ENCODE measurements around the gene MX2. TPM values are rescaled to one million over a fixed set of nuclear protein-coding genes. Genes with fewer than 3 reads are reported as not detected.
"Not testable (repeated sequence)": the region's sequence is repeated elsewhere in the genome, so short reads cannot be mapped to it uniquely, and the experiment has no call there.

MX2 gene
- total RNA-seq, 2 donors from 2014 or later: 2.3 to 12.2 TPM

DNA sequence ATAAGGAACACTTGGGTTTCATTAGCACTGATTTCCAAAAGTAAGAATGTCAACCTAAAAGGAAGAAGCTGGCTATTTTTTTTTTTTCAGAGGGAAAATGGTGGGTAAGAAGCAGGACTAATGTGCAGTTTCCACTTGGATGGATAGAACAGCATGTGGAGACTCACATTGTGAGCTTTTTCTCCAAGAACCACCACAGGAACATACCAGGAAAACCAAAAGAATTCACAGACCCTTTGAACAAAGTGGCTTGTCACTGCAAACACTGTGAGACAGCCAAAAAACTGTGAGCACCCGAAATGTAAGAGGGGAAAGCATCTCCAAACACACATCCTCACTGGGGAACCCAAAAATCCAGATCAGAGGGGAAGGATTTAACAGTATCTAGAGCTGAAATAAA is 48.5 kb downstream of the MX2 start:
- WGBS, 2 donors: 78 to 80% methylated on average over 1 of the region's 1 CpG
- no peaks in the 10 kb centered on the region for H3K9me3 ChIP-seq
- H3K4me3 ChIP-seq: no peak overlapping the region
- ATAC-seq: no peak
- TF ChIP-seq, protein P1, sequence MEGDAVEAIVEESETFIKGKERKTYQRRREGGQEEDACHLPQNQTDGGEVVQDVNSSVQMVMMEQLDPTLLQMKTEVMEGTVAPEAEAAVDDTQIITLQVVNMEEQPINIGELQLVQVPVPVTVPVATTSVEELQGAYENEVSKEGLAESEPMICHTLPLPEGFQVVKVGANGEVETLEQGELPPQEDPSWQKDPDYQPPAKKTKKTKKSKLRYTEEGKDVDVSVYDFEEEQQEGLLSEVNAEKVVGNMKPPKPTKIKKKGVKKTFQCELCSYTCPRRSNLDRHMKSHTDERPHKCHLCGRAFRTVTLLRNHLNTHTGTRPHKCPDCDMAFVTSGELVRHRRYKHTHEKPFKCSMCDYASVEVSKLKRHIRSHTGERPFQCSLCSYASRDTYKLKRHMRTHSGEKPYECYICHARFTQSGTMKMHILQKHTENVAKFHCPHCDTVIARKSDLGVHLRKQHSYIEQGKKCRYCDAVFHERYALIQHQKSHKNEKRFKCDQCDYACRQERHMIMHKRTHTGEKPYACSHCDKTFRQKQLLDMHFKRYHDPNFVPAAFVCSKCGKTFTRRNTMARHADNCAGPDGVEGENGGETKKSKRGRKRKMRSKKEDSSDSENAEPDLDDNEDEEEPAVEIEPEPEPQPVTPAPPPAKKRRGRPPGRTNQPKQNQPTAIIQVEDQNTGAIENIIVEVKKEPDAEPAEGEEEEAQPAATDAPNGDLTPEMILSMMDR (IDR thresholded peaks at IDR 0.05): no peak
- no peak for TF ChIP-seq POLR2A (IDR thresholded peaks at IDR 0.05)
- DNase-seq: no peak
- intact Hi-C loops (cut with DNase I): no loop called here
- H3K27me3 ChIP-seq: no peaks in the 10 kb centered on the region
- H3K27ac ChIP-seq: no peak overlapping the region
- H3K36me3 ChIP-seq (replicated peaks in 1 of 2; ENCODE audit: insufficient read depth in 1 of 2, low read depth in 2 of 2): no peaks in the 10 kb centered on the region
- peaks cover 5% of the 10 kb centered on the region for H3K4me1 ChIP-seq

DNA sequence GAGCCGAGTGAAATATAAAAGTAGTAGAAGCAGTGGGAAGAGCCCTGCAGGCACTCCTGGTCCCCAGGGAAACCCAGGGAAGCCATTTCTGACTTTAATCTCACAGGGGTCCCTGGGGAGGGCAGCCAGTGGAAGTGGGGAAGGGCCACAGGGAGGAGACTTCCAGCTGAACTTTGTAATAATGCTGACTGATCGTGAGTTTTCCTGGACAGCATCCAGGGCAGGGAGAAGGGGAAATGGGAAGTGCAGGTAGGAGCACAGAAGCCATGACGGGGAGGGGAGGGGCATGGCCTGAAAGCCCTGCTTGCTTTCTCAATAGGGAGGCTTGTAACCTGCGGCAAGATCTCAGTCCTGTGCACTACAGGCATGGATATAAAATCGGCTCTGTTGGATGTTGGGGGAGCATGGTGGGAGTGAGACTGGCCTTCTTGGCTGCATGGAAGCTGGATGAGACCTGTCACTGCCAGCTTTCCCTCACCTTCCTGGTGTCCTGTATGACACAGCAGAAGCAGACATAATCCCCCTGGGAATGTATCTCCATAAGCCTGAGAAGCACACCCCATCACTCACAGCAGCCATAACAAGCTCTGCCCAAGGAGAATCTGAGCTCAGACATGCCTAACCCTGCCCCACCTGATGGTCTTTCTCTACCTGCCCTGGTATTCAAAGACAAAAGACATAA is 49.1 kb downstream of the MX2 start:
- intact Hi-C loops (cut with DNase I): no loop called here
- peaks cover 5% of the 10 kb centered on the region for H3K4me1 ChIP-seq
- H3K9me3 ChIP-seq: no peaks in the 10 kb centered on the region
- H3K27ac ChIP-seq: no peak overlapping the region
- ATAC-seq (no peak), DNase-seq (no peak)
- no peak overlapping the region for H3K4me3 ChIP-seq
- H3K27me3 ChIP-seq: no peaks in the 10 kb centered on the region
- TF ChIP-seq POLR2A (IDR thresholded peaks at IDR 0.05): no peak
- TF ChIP-seq, protein P1 (IDR thresholded peaks at IDR 0.05): no peak
- WGBS, 2 donors: 70 to 80% methylated on average over 5 of the region's 5 CpGs
- no peaks in the 10 kb centered on the region for H3K36me3 ChIP-seq (replicated peaks in 1 of 2; ENCODE audit: insufficient read depth in 1 of 2, low read depth in 2 of 2)

DNA sequence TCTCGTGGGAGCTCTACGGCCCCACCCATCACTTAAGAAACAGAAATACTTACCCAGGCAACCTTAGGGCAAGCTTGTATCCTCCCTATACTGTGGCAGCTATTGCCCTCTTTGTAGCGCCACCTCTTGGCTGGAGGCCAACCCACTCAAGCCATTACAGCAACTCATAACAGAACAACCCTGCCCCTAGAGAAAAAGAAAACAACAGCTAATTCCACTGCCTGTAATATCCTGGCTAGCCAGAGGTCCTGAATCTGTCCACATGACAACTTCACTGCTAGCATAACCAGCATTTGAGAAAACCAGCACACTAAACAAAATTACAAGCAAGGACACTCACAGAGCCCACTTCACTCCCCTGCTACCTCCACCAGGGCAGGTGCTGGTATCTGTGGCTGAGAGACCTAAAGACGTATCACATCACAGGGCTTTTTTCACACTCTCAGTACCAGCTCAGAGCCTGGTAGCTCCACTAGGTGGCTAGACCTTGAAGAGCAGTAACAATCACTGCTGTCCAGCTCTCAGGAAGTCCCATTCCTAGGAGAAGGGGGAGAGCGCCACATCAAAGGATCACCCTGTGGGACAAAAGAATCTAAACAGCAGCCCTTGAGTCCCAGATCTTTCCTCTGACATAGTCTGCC is 49.7 kb downstream of the MX2 start:
- Histone ChIP-seq H3K4me3 (no peak overlapping the region), H3K27me3 (no peaks in the 10 kb centered on the region), H3K36me3 (replicated peaks in 1 of 2; ENCODE audit: insufficient read depth in 1 of 2, low read depth in 2 of 2) (no peaks in the 10 kb centered on the region), H3K27ac (no peak overlapping the region), H3K4me1 (peaks cover 5% of the 10 kb centered on the region), H3K9me3 (no peaks in the 10 kb centered on the region)
- WGBS, 2 donors: 62 to 71% methylated on average over 5 of the region's 5 CpGs
- ATAC-seq: peak; percentile 56
- intact Hi-C loops (cut with DNase I): no loop called here
- peak; percentile 38 to 68 (median 54) for DNase-seq
- no peak for TF ChIP-seq POLR2A (IDR thresholded peaks at IDR 0.05)
- TF ChIP-seq, protein P1 (IDR thresholded peaks at IDR 0.05): peak in 5 of 7 experiments; percentile 18 to 40 (median 36)

GRCh38 chr21:41417505-41417904 is 55.7 kb downstream of the MX2 start:
- ATAC-seq; H3K4me3 ChIP-seq; H3K36me3 ChIP-seq (replicated peaks in 1 of 2; ENCODE audit: insufficient read depth in 1 of 2, low read depth in 2 of 2); H3K27ac ChIP-seq; intact Hi-C loops (cut with DNase I); H3K9me3 ChIP-seq; H3K27me3 ChIP-seq; DNase-seq: not testable (repeated sequence)
- WGBS, 2 donors: 90 to 100% methylated on average over 2 of the region's 2 CpGs
- H3K4me1 ChIP-seq: peaks cover 14% of the 10 kb centered on the region

DNA sequence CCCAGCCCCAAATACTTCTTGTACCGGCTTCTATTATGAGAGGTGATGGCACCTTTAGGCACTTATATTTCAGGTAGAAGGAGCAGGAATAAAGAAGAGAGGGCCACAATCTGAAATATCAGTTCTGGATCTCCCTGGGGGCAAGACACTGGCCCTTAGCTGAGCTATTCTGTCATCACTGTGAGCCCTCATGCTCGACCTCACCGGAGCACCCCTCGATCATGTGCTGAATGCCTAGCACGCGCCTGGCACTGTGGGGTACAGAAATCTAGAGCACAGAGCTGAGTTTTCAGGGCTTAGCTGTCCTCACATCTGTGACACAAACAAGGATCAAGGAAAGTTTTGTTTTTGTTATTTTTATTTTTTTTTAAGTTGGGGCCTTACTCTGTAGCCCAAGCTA is 56.6 kb downstream of the MX2 start:
- H3K27ac ChIP-seq: peak overlapping the region in 2 of 4 donors; percentile 88 to 93
- WGBS, 2 donors: 93 to 94% methylated on average over 6 of the region's 6 CpGs
- no peaks in the 10 kb centered on the region for H3K36me3 ChIP-seq (replicated peaks in 1 of 2; ENCODE audit: insufficient read depth in 1 of 2, low read depth in 2 of 2)
- peaks cover 14% of the 10 kb centered on the region for H3K4me1 ChIP-seq
- H3K27me3 ChIP-seq: no peaks in the 10 kb centered on the region
- H3K9me3 ChIP-seq: no peaks in the 10 kb centered on the region
- no peak overlapping the region for H3K4me3 ChIP-seq
- TF ChIP-seq, protein P1 (IDR thresholded peaks at IDR 0.05): no peak
- no peak for TF ChIP-seq POLR2A (IDR thresholded peaks at IDR 0.05)
- intact Hi-C loops (cut with DNase I): no loop called here
- no peak for ATAC-seq
- DNase-seq: no peak

Data from body of pancreas (tissue), 4 donors.